ENCODE data around the gene IL21R. TPM values are rescaled to one million over a fixed set of nuclear protein-coding genes. Genes with fewer than 3 reads are reported as not detected.

IL21R gene
- total and polyA plus RNA-seq, 10 of the 15 experiments (the other 5 are each of a cell fraction or from before 2014, with no cell fraction given) = 5.3 to 138 (median 82.5) TPM

- Histone ChIP-seq H3K4me2 (ENCODE audit: control insufficient read depth, insufficient read depth) (no peak overlapping the region), H3K4me1 (ENCODE audit: control insufficient read depth, insufficient read depth, low read length) (peaks cover 8% of the 10 kb centered on the region), H3K9me3 (replicated peaks; ENCODE audit: control insufficient read depth, insufficient read depth, low read length) (no peaks in the 10 kb centered on the region), H3K79me2 (ENCODE audit: control insufficient read depth, insufficient read depth, low read length) (peaks cover 22% of the 10 kb centered on the region), H2AFZ (ENCODE audit: control insufficient read depth, low read depth, low read length) (no peak overlapping the region), H4K20me1 (ENCODE audit: control insufficient read depth, insufficient read depth) (no peaks in the 10 kb centered on the region), H3K27ac (ENCODE audit: control insufficient read depth, insufficient read depth) (no peak overlapping the region), H3K27me3 (replicated peaks in 1 of 2; ENCODE audit: control insufficient read depth in 2 of 2, insufficient read depth in 2 of 2, low read length in 1 of 2) (no peaks in the 10 kb centered on the region), H3K36me3 (ENCODE audit: control insufficient read depth in 2 of 2, insufficient read depth in 2 of 2, low read length in 1 of 2) (peaks cover 72 to 80% of the 10 kb centered on the region in 2 experiments), H3K4me3 (no peak overlapping the region), H3K9ac (ENCODE audit: control insufficient read depth, insufficient read depth, low read length) (no peak overlapping the region)
- ChIA-PET CTCF (interaction anchor here (1.5 to 3.1 kb wide), 3 partner anchors 8 to 13 kb away, joined by 3 to 10 read pairs (median 8); no protein-coding TSS in a partner anchor), RAD21 (ENCODE audit: unreplicated experiment) (interaction anchor here (1.1 kb wide), 1 partner anchor 69 kb away, joined by 3 read pairs; no protein-coding TSS in a partner anchor), SMC1A (ENCODE audit: uncharacterized antibody, unreplicated experiment) (no interaction called here), POLR2A (no interaction called here)
- peak; percentile 58 for TF ChIP-seq POLR2A (IDR thresholded peaks at IDR 0.05; ENCODE audit: low read depth, low read length)
- no peak for TF ChIP-seq PKNOX1 (IDR thresholded peaks at IDR 0.05)
- no peak for TF ChIP-seq WRNIP1 (IDR thresholded peaks at IDR 0.05; ENCODE audit: borderline replicate concordance, low read depth, low read length)
- no peak for TF ChIP-seq ATF3 (IDR thresholded peaks at IDR 0.05; ENCODE audit: borderline replicate concordance, extremely low read depth, low read depth, low read length)
- ATAC-seq (no peak), FAIRE-seq (no peak), DNase-seq (ENCODE audit: low read depth, low spot score) (no peak)
- WGBS (ENCODE audit: insufficient coverage, insufficient replicate concordance, low lambda C conversion rate, missing lambda C conversion rate) = 78% methylated on average over 9 of the region's 9 CpGs
- intact Hi-C loops (cut with micrococcal nuclease; ENCODE audit: unreplicated experiment) = no loop called here
- no TSS peak for BruUV-seq (replicated peaks)
- in situ Hi-C loops (cut with MboI) = no loop called here
These were observed 35.1 kb downstream of the IL21R start for GRCh38 chr16:27436921-27437650.

- in situ Hi-C loops (cut with MboI) = no loop called here
- Histone ChIP-seq H3K79me2 (ENCODE audit: control insufficient read depth, insufficient read depth, low read length) (peaks cover 13% of the 10 kb centered on the region), H2AFZ (ENCODE audit: control insufficient read depth, low read depth, low read length) (no peak overlapping the region), H3K9me3 (replicated peaks; ENCODE audit: control insufficient read depth, insufficient read depth, low read length) (no peaks in the 10 kb centered on the region), H3K36me3 (ENCODE audit: control insufficient read depth in 2 of 2, insufficient read depth in 2 of 2, low read length in 1 of 2) (peaks cover 71 to 81% of the 10 kb centered on the region in 2 experiments), H4K20me1 (ENCODE audit: control insufficient read depth, insufficient read depth) (no peaks in the 10 kb centered on the region), H3K4me1 (ENCODE audit: control insufficient read depth, insufficient read depth, low read length) (no peaks in the 10 kb centered on the region), H3K9ac (ENCODE audit: control insufficient read depth, insufficient read depth, low read length) (no peak overlapping the region), H3K4me2 (ENCODE audit: control insufficient read depth, insufficient read depth) (no peak overlapping the region), H3K4me3 (no peak overlapping the region), H3K27ac (ENCODE audit: control insufficient read depth, insufficient read depth) (no peak overlapping the region), H3K27me3 (replicated peaks in 1 of 2; ENCODE audit: control insufficient read depth in 2 of 2, insufficient read depth in 2 of 2, low read length in 1 of 2) (no peaks in the 10 kb centered on the region)
- no TSS peak for BruUV-seq (replicated peaks)
- CTCF ChIA-PET = interaction anchor here (2.4 to 3.1 kb wide), 2 partner anchors 9 to 12 kb away, joined by 8 to 10 read pairs; no protein-coding TSS in a partner anchor
- SMC1A ChIA-PET (ENCODE audit: uncharacterized antibody, unreplicated experiment) = no interaction called here
- intact Hi-C loops (cut with micrococcal nuclease; ENCODE audit: unreplicated experiment) = no loop called here
- no peak for DNase-seq (ENCODE audit: low read depth, low spot score)
- RAD21 ChIA-PET (ENCODE audit: unreplicated experiment) = interaction anchor here (1.1 kb wide), 1 partner anchor 70 kb away, joined by 3 read pairs; no protein-coding TSS in a partner anchor
- FAIRE-seq = no peak
- ATAC-seq = no peak
- WGBS (ENCODE audit: insufficient coverage, insufficient replicate concordance, low lambda C conversion rate, missing lambda C conversion rate) = 72% methylated on average over 6 of the region's 6 CpGs
- POLR2A ChIA-PET = no interaction called here
- TF ChIP-seq SPI1 (IDR thresholded peaks at IDR 0.05; ENCODE audit: borderline replicate concordance, insufficient read depth, low read depth, low read length) (no peak), CEBPZ (IDR thresholded peaks at IDR 0.05; ENCODE audit: low read depth, low read length) (no peak), FOXM1 (IDR thresholded peaks at IDR 0.05; ENCODE audit: low read depth, low read length) (no peak), KDM1A (IDR thresholded peaks at IDR 0.05; ENCODE audit: borderline replicate concordance) (no peak), ZNF274 (IDR thresholded peaks at IDR 0.05; ENCODE audit: insufficient read depth, insufficient read length) (no peak), MTA3 (IDR thresholded peaks at IDR 0.05; ENCODE audit: borderline replicate concordance, low read length) (no peak)
These were observed 36.0 kb downstream of the IL21R start for GRCh38 chr16:27437946-27438345.
